ENCODE data around the gene FAM153A. TPM values are rescaled to one million over a fixed set of nuclear protein-coding genes. Genes with fewer than 3 reads are reported as not detected.
"Not testable (repeated sequence)": the region's sequence is repeated elsewhere in the genome, so short reads cannot be mapped to it uniquely, and the experiment has no call there.

The FAM153A gene
- total RNA-seq, 5 donors from 2014 or later (not counting 1 experiment from before 2014, with no cell fraction given) = 74.4 to 99.4 (median 93.8) TPM

DNA sequence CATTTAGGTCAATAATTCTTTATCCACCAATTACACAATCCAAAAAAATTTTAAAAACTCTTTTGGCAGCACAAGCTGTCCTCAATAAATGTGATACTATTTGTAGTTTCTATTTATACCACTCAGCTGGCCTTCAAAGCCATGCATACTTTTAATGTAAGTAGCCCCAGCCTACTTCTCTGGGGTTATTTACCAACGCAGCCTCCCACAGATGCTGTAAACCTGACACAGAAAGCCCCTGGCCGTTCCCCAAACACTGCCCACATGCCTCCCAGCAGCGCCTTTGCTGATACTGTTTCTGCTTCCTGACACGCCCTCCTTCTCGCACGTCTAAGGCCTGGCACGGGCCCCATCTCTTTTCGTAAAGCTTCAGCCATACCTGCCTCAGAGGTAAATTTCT lies 62.7 kb downstream of the FAM153A start:
- POLR2A ChIA-PET; H3K27me3 Mint-ChIP-seq; H3K36me3 ChIP-seq (ENCODE audit: control insufficient read depth in 2 of 2, extremely low read depth in 1 of 2, insufficient read depth in 1 of 2, low read length in 1 of 2); CTCF ChIA-PET; H3K27me3 ChIP-seq (replicated peaks in 1 of 2; ENCODE audit: control insufficient read depth in 2 of 2, extremely low read depth in 1 of 2, insufficient read depth in 2 of 2, low read length in 1 of 2); H3K4me1 Mint-ChIP-seq; H3K27ac ChIP-seq (ENCODE audit: low read length); H3K9me3 ChIP-seq; H3K36me3 Mint-ChIP-seq; DNase-seq; ATAC-seq (replicated peaks in 1 of 4); H3K4me3 ChIP-seq (ENCODE audit: control insufficient read depth in 1 of 2, extremely low read depth in 1 of 2, low read length in 1 of 2); H3K4me1 ChIP-seq (ENCODE audit: control insufficient read depth in 1 of 2, extremely low read depth in 1 of 2, insufficient read depth in 2 of 2, low read length in 2 of 2); H3K9me3 Mint-ChIP-seq; H3K27ac Mint-ChIP-seq; H3K4me3 Mint-ChIP-seq: not testable (repeated sequence)
- no CpG with 5 or more reads among the region's 8 CpGs for WGBS (ENCODE audit: insufficient coverage)

GRCh38 chr5:177715423-177715822 lies 67.3 kb downstream of the FAM153A start:
- H3K4me3 ChIP-seq (ENCODE audit: control insufficient read depth in 1 of 2, extremely low read depth in 1 of 2, low read length in 1 of 2); H3K4me1 Mint-ChIP-seq; H3K27me3 ChIP-seq (replicated peaks in 1 of 2; ENCODE audit: control insufficient read depth in 2 of 2, extremely low read depth in 1 of 2, insufficient read depth in 2 of 2, low read length in 1 of 2); ATAC-seq (replicated peaks in 1 of 4); H3K9me3 Mint-ChIP-seq; H3K36me3 ChIP-seq (ENCODE audit: control insufficient read depth in 2 of 2, extremely low read depth in 1 of 2, insufficient read depth in 1 of 2, low read length in 1 of 2); DNase-seq; H3K27ac ChIP-seq (ENCODE audit: low read length); CTCF ChIA-PET; H3K27ac Mint-ChIP-seq; H3K27me3 Mint-ChIP-seq; H3K9me3 ChIP-seq; H3K4me3 Mint-ChIP-seq; POLR2A ChIA-PET; H3K4me1 ChIP-seq (ENCODE audit: control insufficient read depth in 1 of 2, extremely low read depth in 1 of 2, insufficient read depth in 2 of 2, low read length in 2 of 2): not testable (repeated sequence)
- peaks cover 17% of the 10 kb centered on the region for H3K36me3 Mint-ChIP-seq
- WGBS (ENCODE audit: insufficient coverage) = no CpG with 5 or more reads among the region's 1 CpG

DNA sequence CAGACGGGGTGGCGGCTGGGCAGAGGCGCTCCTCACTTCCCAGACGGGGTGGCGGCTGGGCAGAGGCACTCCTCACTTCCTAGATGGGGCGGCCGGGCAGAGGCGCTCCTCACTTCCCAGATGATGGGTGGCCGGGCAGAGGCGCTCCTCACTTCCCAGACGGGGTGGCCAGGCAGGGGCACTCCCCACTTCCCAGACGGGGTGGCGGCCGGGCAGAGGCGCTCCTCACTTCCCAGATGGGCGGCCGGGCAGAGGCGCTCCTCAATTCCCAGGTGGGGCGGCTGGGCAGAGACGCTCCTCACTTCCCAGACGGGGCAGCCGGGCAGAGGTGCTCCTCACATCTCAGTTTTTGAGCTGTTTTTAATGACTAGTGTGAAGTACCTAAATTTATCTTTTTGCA lies 86.6 kb downstream of the FAM153A start:
- H3K4me3 Mint-ChIP-seq; H3K27ac ChIP-seq (ENCODE audit: low read length); CTCF ChIA-PET; POLR2A ChIA-PET; H3K4me1 ChIP-seq (ENCODE audit: control insufficient read depth in 1 of 2, extremely low read depth in 1 of 2, insufficient read depth in 2 of 2, low read length in 2 of 2); H3K36me3 Mint-ChIP-seq; H3K27me3 Mint-ChIP-seq; H3K36me3 ChIP-seq (ENCODE audit: control insufficient read depth in 2 of 2, extremely low read depth in 1 of 2, insufficient read depth in 1 of 2, low read length in 1 of 2); H3K27me3 ChIP-seq (replicated peaks in 1 of 2; ENCODE audit: control insufficient read depth in 2 of 2, extremely low read depth in 1 of 2, insufficient read depth in 2 of 2, low read length in 1 of 2); DNase-seq; H3K9me3 ChIP-seq; H3K4me1 Mint-ChIP-seq; H3K9me3 Mint-ChIP-seq; ATAC-seq (replicated peaks in 1 of 4); H3K27ac Mint-ChIP-seq; H3K4me3 ChIP-seq (ENCODE audit: control insufficient read depth in 1 of 2, extremely low read depth in 1 of 2, low read length in 1 of 2): not testable (repeated sequence)
- WGBS (ENCODE audit: insufficient coverage) = 87% methylated on average over 10 of the region's 22 CpGs

GRCh38 chr5:177695356-177695930 lies 87.3 kb downstream of the FAM153A start:
- ATAC-seq (replicated peaks in 1 of 4); H3K27ac Mint-ChIP-seq; H3K27me3 Mint-ChIP-seq; H3K27me3 ChIP-seq (replicated peaks in 1 of 2; ENCODE audit: control insufficient read depth in 2 of 2, extremely low read depth in 1 of 2, insufficient read depth in 2 of 2, low read length in 1 of 2); H3K4me1 ChIP-seq (ENCODE audit: control insufficient read depth in 1 of 2, extremely low read depth in 1 of 2, insufficient read depth in 2 of 2, low read length in 2 of 2); H3K9me3 ChIP-seq; H3K4me1 Mint-ChIP-seq; CTCF ChIA-PET; H3K36me3 Mint-ChIP-seq; H3K27ac ChIP-seq (ENCODE audit: low read length); DNase-seq; H3K36me3 ChIP-seq (ENCODE audit: control insufficient read depth in 2 of 2, extremely low read depth in 1 of 2, insufficient read depth in 1 of 2, low read length in 1 of 2); H3K4me3 Mint-ChIP-seq; H3K9me3 Mint-ChIP-seq; POLR2A ChIA-PET; H3K4me3 ChIP-seq (ENCODE audit: control insufficient read depth in 1 of 2, extremely low read depth in 1 of 2, low read length in 1 of 2): not testable (repeated sequence)
- 95% methylated on average over 5 of the region's 12 CpGs for WGBS (ENCODE audit: insufficient coverage)

DNA sequence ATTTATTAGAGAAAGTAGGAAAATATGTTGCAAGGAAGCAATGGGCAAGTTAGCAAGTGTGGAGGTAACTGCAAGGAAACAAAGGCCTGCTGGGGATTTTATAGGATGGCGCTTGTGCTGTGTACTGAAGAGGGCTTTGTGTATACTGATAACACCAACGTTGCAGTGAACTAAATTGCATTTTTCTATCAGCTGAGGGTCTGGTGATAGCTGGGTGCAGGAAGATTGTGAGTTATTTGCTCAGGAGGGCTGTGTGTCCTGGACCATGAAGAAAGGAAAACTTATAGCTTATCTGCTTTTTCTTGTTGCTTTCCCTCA lies 88.2 kb downstream of the FAM153A start:
- H3K27ac ChIP-seq (ENCODE audit: low read length); POLR2A ChIA-PET; DNase-seq; H3K4me1 Mint-ChIP-seq; H3K36me3 ChIP-seq (ENCODE audit: control insufficient read depth in 2 of 2, extremely low read depth in 1 of 2, insufficient read depth in 1 of 2, low read length in 1 of 2); H3K9me3 ChIP-seq; H3K27me3 ChIP-seq (replicated peaks in 1 of 2; ENCODE audit: control insufficient read depth in 2 of 2, extremely low read depth in 1 of 2, insufficient read depth in 2 of 2, low read length in 1 of 2); H3K9me3 Mint-ChIP-seq; H3K27me3 Mint-ChIP-seq; CTCF ChIA-PET; H3K36me3 Mint-ChIP-seq; H3K27ac Mint-ChIP-seq; H3K4me3 ChIP-seq (ENCODE audit: control insufficient read depth in 1 of 2, extremely low read depth in 1 of 2, low read length in 1 of 2); H3K4me1 ChIP-seq (ENCODE audit: control insufficient read depth in 1 of 2, extremely low read depth in 1 of 2, insufficient read depth in 2 of 2, low read length in 2 of 2); H3K4me3 Mint-ChIP-seq; ATAC-seq (replicated peaks in 1 of 4): not testable (repeated sequence)
- no CpG with 5 or more reads among the region's 2 CpGs for WGBS (ENCODE audit: insufficient coverage)

DNA sequence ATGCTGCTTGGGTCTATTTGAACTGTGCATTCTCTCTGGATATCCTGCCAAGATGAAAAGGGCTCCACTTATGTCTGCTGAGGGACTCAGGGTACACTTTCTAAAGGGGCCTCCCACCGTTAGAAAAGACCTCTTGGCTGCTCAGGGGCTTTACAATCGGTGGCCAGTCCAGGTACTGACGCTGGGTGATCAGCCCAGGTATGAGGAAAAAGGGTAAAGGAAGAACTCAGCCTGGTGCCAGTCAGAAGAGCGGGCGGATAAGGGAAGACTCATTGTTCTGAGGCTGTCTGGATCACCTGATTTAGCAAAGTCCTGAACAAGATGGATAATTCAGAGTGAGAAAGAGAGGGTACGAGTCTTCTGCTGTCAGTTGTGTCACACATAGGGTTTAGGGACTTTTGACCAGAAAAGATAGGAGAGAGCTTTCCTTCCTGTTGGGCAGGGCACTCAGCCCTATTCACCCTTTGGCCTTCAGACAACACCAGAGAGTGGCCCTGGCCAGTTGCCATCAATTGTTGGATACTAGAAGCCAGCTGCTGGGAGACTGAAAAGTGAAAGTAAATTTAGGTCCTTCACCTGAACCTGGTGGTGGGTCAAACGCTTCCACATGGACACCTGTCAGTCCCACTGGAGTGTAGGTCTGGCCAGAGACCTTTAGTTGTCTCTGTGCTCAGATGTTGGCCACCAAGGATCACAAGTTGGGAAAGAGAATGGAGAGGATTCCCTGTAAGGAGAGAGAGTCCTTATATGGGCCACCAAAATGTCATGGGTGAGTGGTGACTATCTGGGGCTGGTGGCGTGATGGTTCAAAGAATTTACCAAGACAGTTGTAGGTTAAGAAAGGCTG lies 88.8 kb downstream of the FAM153A start:
- H3K4me1 ChIP-seq (ENCODE audit: control insufficient read depth in 1 of 2, extremely low read depth in 1 of 2, insufficient read depth in 2 of 2, low read length in 2 of 2); H3K4me3 Mint-ChIP-seq; POLR2A ChIA-PET; H3K4me1 Mint-ChIP-seq; H3K9me3 Mint-ChIP-seq; H3K36me3 ChIP-seq (ENCODE audit: control insufficient read depth in 2 of 2, extremely low read depth in 1 of 2, insufficient read depth in 1 of 2, low read length in 1 of 2); ATAC-seq (replicated peaks in 1 of 4); H3K27me3 Mint-ChIP-seq; CTCF ChIA-PET; H3K4me3 ChIP-seq (ENCODE audit: control insufficient read depth in 1 of 2, extremely low read depth in 1 of 2, low read length in 1 of 2); H3K27ac ChIP-seq (ENCODE audit: low read length); H3K36me3 Mint-ChIP-seq; H3K27ac Mint-ChIP-seq; H3K27me3 ChIP-seq (replicated peaks in 1 of 2; ENCODE audit: control insufficient read depth in 2 of 2, extremely low read depth in 1 of 2, insufficient read depth in 2 of 2, low read length in 1 of 2); H3K9me3 ChIP-seq; DNase-seq: not testable (repeated sequence)
- no CpG with 5 or more reads among the region's 8 CpGs for WGBS (ENCODE audit: insufficient coverage)

DNA sequence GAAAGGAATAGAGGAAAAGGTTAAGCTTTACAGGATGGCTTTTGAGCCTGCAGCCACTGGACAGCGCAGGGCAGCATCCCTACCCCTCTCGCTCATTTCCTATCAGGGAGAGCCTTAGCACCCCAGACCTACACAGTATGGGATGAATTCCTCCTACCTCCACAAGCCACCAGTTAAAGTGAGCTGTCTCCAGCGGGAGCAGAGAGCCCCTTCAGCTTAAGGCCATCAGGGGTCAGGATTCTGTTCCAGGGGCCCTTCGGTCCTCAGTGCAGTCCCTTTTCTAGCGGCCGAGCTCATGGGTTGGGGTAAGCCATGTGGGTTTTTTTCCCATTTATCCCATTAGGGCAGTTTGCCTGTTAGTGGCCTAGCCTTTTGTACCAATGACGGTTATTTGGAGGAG lies 89.7 kb downstream of the FAM153A start:
- H3K36me3 ChIP-seq (ENCODE audit: control insufficient read depth in 2 of 2, extremely low read depth in 1 of 2, insufficient read depth in 1 of 2, low read length in 1 of 2); DNase-seq; H3K4me3 ChIP-seq (ENCODE audit: control insufficient read depth in 1 of 2, extremely low read depth in 1 of 2, low read length in 1 of 2); H3K27me3 ChIP-seq (replicated peaks in 1 of 2; ENCODE audit: control insufficient read depth in 2 of 2, extremely low read depth in 1 of 2, insufficient read depth in 2 of 2, low read length in 1 of 2); H3K27ac Mint-ChIP-seq; ATAC-seq (replicated peaks in 1 of 4); H3K27me3 Mint-ChIP-seq; H3K9me3 ChIP-seq; H3K4me1 ChIP-seq (ENCODE audit: control insufficient read depth in 1 of 2, extremely low read depth in 1 of 2, insufficient read depth in 2 of 2, low read length in 2 of 2); POLR2A ChIA-PET; H3K9me3 Mint-ChIP-seq; H3K4me3 Mint-ChIP-seq; H3K27ac ChIP-seq (ENCODE audit: low read length); H3K4me1 Mint-ChIP-seq; CTCF ChIA-PET; H3K36me3 Mint-ChIP-seq: not testable (repeated sequence)
- WGBS (ENCODE audit: insufficient coverage) = no CpG with 5 or more reads among the region's 7 CpGs

All from T-cell (primary cell).